ENCODE data around the gene ZNF688.
A peak's percentile ranks its signal among the peaks of the same experiment; 100 is the strongest.

Gene ZNF688

GRCh38 chr16:30585022-30585399, 13.5 kb upstream of the ZNF688 start:
- peaks cover 35% of the 10 kb centered on the region for H3K36me3 ChIP-seq (ENCODE audit: control insufficient read depth, insufficient read depth, low read length)
- H3K27me3 ChIP-seq (ENCODE audit: control insufficient read depth, insufficient read depth, low read length), result no peaks in the 10 kb centered on the region
- H3K4me1 ChIP-seq (ENCODE audit: control insufficient read depth, insufficient read depth, low read length), result peaks cover 3% of the 10 kb centered on the region; the same call in 1 of the 2 replicates
- H3K4me3 ChIP-seq (ENCODE audit: low read depth, low read length), result peak overlapping the region; percentile 82
- peak overlapping the region; percentile 86 for H3K27ac ChIP-seq (ENCODE audit: low read depth, low read length)
- no peaks in the 10 kb centered on the region for H3K9me3 ChIP-seq (ENCODE audit: control insufficient read depth, insufficient read depth, low read length)
- H3K9ac ChIP-seq (ENCODE audit: low read depth, low read length), result peak overlapping the region; percentile 84

DNA sequence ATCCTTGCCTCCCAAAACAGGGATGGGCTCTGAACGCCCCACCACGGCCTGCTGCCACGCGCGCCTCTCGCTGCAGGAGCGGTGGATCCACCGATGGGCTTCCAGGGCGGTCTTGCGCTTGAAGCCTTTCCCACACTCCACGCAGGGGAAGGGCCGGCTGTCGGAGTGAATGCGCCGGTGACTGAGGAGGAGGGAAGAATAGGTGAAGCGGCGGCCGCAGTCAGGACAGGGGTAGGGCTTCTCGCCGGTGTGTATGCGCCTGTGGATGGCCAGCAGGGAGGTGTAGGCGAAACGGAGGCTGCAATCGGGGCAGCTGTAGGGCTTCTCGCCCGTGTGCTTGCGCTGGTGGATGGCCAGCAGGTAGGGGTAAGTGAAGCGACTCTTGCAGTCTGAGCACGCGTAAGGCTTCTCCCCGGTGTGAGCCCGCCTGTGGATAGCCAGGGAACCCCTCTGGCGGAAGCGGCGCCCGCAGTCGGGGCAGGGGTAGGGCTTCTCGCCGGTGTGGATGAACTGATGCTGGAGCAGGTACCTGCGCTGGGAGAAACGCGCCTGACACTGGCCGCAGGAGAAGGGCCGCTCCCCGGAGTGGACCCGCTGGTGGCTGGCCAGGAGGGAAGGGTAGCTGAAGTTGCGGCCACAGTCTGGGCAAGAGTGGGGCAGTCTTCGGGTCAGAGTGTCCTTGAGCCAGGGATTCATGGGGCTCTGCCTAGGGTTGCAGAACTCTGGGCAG, 11.3 kb upstream of the ZNF688 start:
- H3K9me3 ChIP-seq (ENCODE audit: control insufficient read depth, insufficient read depth, low read length), result no peaks in the 10 kb centered on the region
- H3K27ac ChIP-seq (ENCODE audit: low read depth, low read length), result no peak overlapping the region
- H3K36me3 ChIP-seq (ENCODE audit: control insufficient read depth, insufficient read depth, low read length), result peaks cover 48% of the 10 kb centered on the region
- no peak overlapping the region for H3K9ac ChIP-seq (ENCODE audit: low read depth, low read length)
- H3K27me3 ChIP-seq (ENCODE audit: control insufficient read depth, insufficient read depth, low read length), result no peaks in the 10 kb centered on the region
- no peak overlapping the region for H3K4me3 ChIP-seq (ENCODE audit: low read depth, low read length)
- H3K4me1 ChIP-seq (ENCODE audit: control insufficient read depth, insufficient read depth, low read length), result peaks cover 3% of the 10 kb centered on the region; the same call in 1 of the 2 replicates

DNA sequence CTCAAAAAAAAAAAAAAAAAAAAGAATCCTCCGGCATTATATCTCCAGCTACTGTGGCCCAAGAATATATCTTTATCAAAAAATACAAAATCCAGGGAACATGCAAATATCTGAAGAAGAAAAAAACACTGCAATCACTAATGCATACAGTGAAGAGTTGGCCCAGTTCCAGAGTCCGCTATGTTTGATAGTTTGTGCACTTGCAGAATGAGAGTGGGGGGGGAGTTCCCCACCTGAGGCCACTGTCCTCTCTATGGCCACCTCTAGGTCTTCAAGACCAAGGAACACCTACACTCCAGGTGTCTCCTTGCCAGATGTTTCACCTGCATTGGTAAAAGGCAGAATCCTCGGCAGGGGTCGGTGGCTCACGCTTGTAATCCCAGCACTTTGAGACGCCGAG, 9.9 kb upstream of the ZNF688 start:
- Histone ChIP-seq H3K4me3 (ENCODE audit: low read depth, low read length) (no peak overlapping the region), H3K27ac (ENCODE audit: low read depth, low read length) (no peak overlapping the region), H3K27me3 (ENCODE audit: control insufficient read depth, insufficient read depth, low read length) (no peaks in the 10 kb centered on the region), H3K9me3 (ENCODE audit: control insufficient read depth, insufficient read depth, low read length) (no peaks in the 10 kb centered on the region), H3K4me1 (ENCODE audit: control insufficient read depth, insufficient read depth, low read length) (peaks cover 3% of the 10 kb centered on the region; the same call in 1 of the 2 replicates), H3K36me3 (ENCODE audit: control insufficient read depth, insufficient read depth, low read length) (peaks cover 41% of the 10 kb centered on the region), H3K9ac (ENCODE audit: low read depth, low read length) (no peak overlapping the region)

DNA sequence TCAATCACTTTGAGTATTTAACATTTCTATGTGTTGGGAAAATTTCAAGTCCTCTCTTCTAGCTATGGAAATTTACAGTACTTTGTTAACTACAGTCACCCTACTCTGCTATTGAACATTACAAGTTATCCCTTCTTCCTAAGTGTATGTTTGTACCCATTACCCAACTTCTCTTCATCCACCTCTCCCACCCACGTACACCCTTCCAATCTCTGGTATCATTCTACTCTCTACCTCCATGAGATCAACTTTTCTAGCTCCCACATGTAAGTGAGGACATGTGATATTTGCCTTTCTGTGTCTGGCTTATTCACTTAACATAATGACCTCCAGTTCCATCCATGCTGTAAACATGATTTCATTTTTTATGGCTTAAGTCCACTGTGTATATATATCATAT, 3.2 kb upstream of the ZNF688 start:
- Histone ChIP-seq H3K27ac (ENCODE audit: low read depth, low read length) (no peak overlapping the region), H3K4me3 (ENCODE audit: low read depth, low read length) (no peak overlapping the region), H3K9me3 (ENCODE audit: control insufficient read depth, insufficient read depth, low read length) (no peaks in the 10 kb centered on the region), H3K27me3 (ENCODE audit: control insufficient read depth, insufficient read depth, low read length) (no peaks in the 10 kb centered on the region), H3K4me1 (ENCODE audit: control insufficient read depth, insufficient read depth, low read length) (peaks cover 10% of the 10 kb centered on the region), H3K9ac (ENCODE audit: low read depth, low read length) (no peak overlapping the region), H3K36me3 (ENCODE audit: control insufficient read depth, insufficient read depth, low read length) (peaks cover 17% of the 10 kb centered on the region)

DNA sequence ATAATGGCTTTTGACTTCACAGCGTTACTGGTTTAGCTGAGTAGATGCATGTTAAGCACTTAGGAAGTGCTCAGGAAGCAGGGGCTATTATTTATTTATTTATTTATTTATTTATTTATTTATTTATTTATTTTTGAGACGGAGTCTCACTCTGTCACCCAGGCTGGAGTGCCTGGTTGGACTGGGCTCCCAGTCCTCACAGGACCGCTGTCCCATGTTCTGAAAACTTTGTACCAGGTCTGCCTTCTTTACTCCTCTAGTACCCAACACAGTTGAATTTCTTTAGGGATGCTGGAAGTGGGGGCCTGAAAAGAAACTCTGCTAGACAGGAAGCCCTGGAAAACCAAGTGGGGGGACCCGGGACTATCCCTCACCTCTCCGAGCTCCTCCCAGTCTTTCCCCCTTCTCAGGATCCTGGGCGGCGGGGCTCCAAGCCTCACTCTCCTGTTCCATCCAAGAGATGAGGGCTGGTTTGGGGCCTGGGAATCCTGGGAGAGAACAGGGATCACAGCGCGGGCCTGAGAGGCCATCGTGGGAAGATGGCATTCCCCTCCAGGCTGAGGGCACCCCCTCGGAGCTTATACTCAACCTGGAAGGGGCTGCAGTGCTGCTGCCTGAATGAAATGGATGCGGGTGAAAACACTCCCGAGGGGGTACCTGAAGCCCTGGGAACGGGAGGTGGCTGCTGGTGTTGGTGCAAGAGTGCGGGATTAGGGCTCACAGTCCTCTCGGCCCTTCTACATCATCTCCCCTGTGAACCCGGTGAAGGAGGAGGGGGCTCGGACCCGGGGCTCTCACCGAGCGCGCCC, 674 bp downstream of the ZNF688 start:
- Histone ChIP-seq H3K36me3 (ENCODE audit: control insufficient read depth, insufficient read depth, low read length) (no peaks in the 10 kb centered on the region), H3K4me3 (ENCODE audit: low read depth, low read length) (peak overlapping the region; percentile 78), H3K9me3 (ENCODE audit: control insufficient read depth, insufficient read depth, low read length) (no peaks in the 10 kb centered on the region), H3K27me3 (ENCODE audit: control insufficient read depth, insufficient read depth, low read length) (no peaks in the 10 kb centered on the region), H3K27ac (ENCODE audit: low read depth, low read length) (peak overlapping the region; percentile 93), H3K4me1 (ENCODE audit: control insufficient read depth, insufficient read depth, low read length) (peaks cover 10% of the 10 kb centered on the region), H3K9ac (ENCODE audit: low read depth, low read length) (peak overlapping the region; percentile 75)

DNA sequence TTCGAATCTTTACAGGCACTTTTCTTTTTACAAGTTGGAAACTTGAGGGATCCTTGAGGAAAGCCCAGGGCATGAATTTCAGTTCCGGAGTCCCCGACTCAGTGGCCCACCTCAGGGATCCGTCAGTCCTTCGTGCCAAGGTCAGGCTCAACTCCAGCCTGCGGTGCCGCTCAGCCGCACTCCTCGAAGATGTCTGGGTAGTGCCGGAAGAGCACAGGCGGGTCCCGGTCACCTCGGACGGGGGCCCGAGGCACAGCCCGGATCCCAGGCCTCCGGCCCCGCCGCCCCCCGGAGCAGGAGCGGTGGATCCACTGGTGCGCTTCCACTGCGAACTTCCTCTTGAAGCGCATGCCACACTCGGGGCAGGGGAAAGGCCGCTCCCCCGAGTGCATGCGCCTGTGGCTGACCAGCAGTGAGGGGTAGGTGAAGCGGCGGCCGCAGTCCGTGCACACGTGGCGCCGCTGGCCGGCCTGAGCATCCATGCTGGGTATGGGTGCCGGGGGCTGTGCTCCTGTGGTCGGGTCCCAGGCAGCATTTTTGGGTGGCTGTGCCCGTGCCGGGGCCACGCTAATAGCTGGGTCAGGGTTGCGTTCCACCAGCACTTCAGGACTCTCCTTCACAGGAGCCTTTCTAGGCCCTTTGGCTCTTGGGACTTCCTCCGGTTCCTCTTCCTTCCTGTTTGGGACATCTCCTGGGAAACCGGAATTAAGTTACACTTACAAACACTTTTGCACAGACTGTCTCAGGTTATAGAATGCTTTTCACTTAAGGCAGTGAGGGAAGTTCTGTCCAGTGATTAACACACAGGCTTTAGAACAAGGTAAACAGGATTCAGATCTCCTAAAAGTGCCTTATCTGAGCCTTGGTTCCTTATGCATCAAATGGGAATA, 1.5 kb downstream of the ZNF688 start:
- H3K9ac ChIP-seq (ENCODE audit: low read depth, low read length), result no peak overlapping the region

DNA sequence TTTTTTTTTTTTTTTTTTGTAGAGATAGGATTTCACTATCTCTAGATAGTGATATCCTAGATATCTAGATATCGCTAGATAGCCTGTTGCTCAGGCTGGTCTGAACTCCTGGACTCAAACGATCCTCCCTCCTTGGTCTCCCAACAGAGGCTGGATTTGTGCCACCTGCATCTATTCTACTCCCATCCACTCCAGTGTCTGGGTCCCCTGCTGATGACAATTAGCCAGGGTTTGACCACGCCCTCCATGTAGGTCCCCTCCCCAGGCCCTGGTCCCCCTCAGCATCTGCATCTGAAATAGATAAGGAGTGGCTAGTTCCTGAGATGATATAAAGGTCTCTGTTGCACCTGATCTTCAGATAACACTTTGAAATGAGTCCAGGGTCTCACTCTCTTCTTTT, 2.2 kb downstream of the ZNF688 start:
- Histone ChIP-seq H3K27ac (ENCODE audit: low read depth, low read length) (no peak overlapping the region), H3K4me1 (ENCODE audit: control insufficient read depth, insufficient read depth, low read length) (peaks cover 10% of the 10 kb centered on the region), H3K9me3 (ENCODE audit: control insufficient read depth, insufficient read depth, low read length) (no peaks in the 10 kb centered on the region), H3K4me3 (ENCODE audit: low read depth, low read length) (no peak overlapping the region), H3K9ac (ENCODE audit: low read depth, low read length) (no peak overlapping the region), H3K36me3 (ENCODE audit: control insufficient read depth, insufficient read depth, low read length) (no peaks in the 10 kb centered on the region), H3K27me3 (ENCODE audit: control insufficient read depth, insufficient read depth, low read length) (no peaks in the 10 kb centered on the region)

More for the DNA sequence above, 1.5 kb downstream of the ZNF688 start:
- Histone ChIP-seq H3K27me3 (ENCODE audit: control insufficient read depth, insufficient read depth, low read length) (no peaks in the 10 kb centered on the region), H3K4me1 (ENCODE audit: control insufficient read depth, insufficient read depth, low read length) (peaks cover 10% of the 10 kb centered on the region), H3K36me3 (ENCODE audit: control insufficient read depth, insufficient read depth, low read length) (no peaks in the 10 kb centered on the region), H3K9me3 (ENCODE audit: control insufficient read depth, insufficient read depth, low read length) (no peaks in the 10 kb centered on the region), H3K27ac (ENCODE audit: low read depth, low read length) (no peak overlapping the region), H3K4me3 (ENCODE audit: low read depth, low read length) (no peak overlapping the region)

GRCh38 chr16:30567991-30568638, 3.4 kb downstream of the ZNF688 start:
- no peak overlapping the region for H3K4me3 ChIP-seq (ENCODE audit: low read depth, low read length)
- H3K27me3 ChIP-seq (ENCODE audit: control insufficient read depth, insufficient read depth, low read length), result no peaks in the 10 kb centered on the region
- no peak overlapping the region for H3K27ac ChIP-seq (ENCODE audit: low read depth, low read length)
- H3K9ac ChIP-seq (ENCODE audit: low read depth, low read length), result no peak overlapping the region
- no peaks in the 10 kb centered on the region for H3K9me3 ChIP-seq (ENCODE audit: control insufficient read depth, insufficient read depth, low read length)
- H3K4me1 ChIP-seq (ENCODE audit: control insufficient read depth, insufficient read depth, low read length), result peaks cover 10% of the 10 kb centered on the region
- H3K36me3 ChIP-seq (ENCODE audit: control insufficient read depth, insufficient read depth, low read length), result no peaks in the 10 kb centered on the region

- no peaks in the 10 kb centered on the region for H3K27me3 ChIP-seq (ENCODE audit: control insufficient read depth, insufficient read depth, low read length)
- H3K4me1 ChIP-seq (ENCODE audit: control insufficient read depth, insufficient read depth, low read length), result peaks cover 10% of the 10 kb centered on the region
- no peak overlapping the region for H3K4me3 ChIP-seq (ENCODE audit: low read depth, low read length)
- H3K9ac ChIP-seq (ENCODE audit: low read depth, low read length), result no peak overlapping the region
- no peaks in the 10 kb centered on the region for H3K9me3 ChIP-seq (ENCODE audit: control insufficient read depth, insufficient read depth, low read length)
- no peaks in the 10 kb centered on the region for H3K36me3 ChIP-seq (ENCODE audit: control insufficient read depth, insufficient read depth, low read length)
- no peak overlapping the region for H3K27ac ChIP-seq (ENCODE audit: low read depth, low read length)
Observed at GRCh38 chr16:30567160-30567990, 4.1 kb downstream of the ZNF688 start.

GRCh38 chr16:30566531-30566930, 5.0 kb downstream of the ZNF688 start:
- no peaks in the 10 kb centered on the region for H3K36me3 ChIP-seq (ENCODE audit: control insufficient read depth, insufficient read depth, low read length)
- no peak overlapping the region for H3K4me3 ChIP-seq (ENCODE audit: low read depth, low read length)
- peaks cover 10% of the 10 kb centered on the region for H3K4me1 ChIP-seq (ENCODE audit: control insufficient read depth, insufficient read depth, low read length)
- H3K9me3 ChIP-seq (ENCODE audit: control insufficient read depth, insufficient read depth, low read length), result no peaks in the 10 kb centered on the region
- no peak overlapping the region for H3K27ac ChIP-seq (ENCODE audit: low read depth, low read length)
- H3K27me3 ChIP-seq (ENCODE audit: control insufficient read depth, insufficient read depth, low read length), result no peaks in the 10 kb centered on the region
- no peak overlapping the region for H3K9ac ChIP-seq (ENCODE audit: low read depth, low read length)

Measured in HUES48 (cell line).